Measurements from ENCODE around the gene DMRT3. TPM values are rescaled to one million over a fixed set of nuclear protein-coding genes. Genes with fewer than 3 reads are reported as not detected.

DMRT3 gene
- total and polyA plus RNA-seq, 9 of the 15 experiments (the other 6 are each of a cell fraction or from before 2014, with no cell fraction given), result not detected

DNA sequence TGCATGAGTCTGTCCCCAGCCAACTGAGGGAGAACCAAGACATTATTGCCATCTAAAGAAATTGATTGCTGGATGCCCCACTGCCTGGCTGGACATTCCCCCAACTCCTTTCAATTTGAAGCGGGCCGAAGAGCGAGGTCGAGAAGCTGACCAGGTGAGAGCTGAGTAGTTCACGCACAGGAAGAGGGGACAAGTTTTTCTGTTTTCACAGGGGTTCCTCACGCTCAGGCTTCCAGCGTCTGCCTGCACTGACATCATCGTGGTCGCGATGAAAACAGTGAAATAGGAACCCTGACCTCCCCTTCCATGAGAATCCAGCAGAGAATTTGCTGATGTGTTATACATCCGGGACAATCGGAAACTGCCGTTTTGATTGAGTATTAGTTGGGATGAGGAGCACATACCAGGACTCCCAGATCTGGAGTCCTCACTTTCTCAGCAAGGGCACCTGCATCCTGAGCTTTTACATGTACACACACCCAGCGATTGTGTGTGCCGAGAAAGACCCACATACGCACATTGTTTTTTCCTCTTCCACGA, 3.1 kb upstream of the DMRT3 start:
- WGBS (ENCODE audit: insufficient coverage, low coverage, missing lambda C conversion rate), result under 1% methylated on average over 12 of the region's 17 CpGs
- H3K4me2 ChIP-seq (ENCODE audit: insufficient read depth, low read length), result no peak overlapping the region
- peaks cover 0 to 34% of the 10 kb centered on the region in 2 experiments; a peak in 2 of 5 replicates for H3K27me3 ChIP-seq (ENCODE audit: control insufficient read depth in 2 of 2, insufficient read depth in 2 of 2, low read length in 2 of 2)
- intact Hi-C loops (cut with micrococcal nuclease), result no loop called here
- H3K9me3 ChIP-seq (replicated peaks; ENCODE audit: control insufficient read depth, insufficient read depth, low read depth, low read length), result no peaks in the 10 kb centered on the region
- H3K9ac ChIP-seq (ENCODE audit: insufficient read depth in 1 of 2, low read depth in 2 of 2, low read length in 2 of 2), result no peak overlapping the region
- no TSS peak for BruUV-seq (replicated peaks)
- ChIA-PET CTCF (ENCODE audit: low intra/inter-chr PET ratio) (no interaction called here), POLR2A (no interaction called here)
- H4K20me1 ChIP-seq (replicated peaks; ENCODE audit: control insufficient read depth, insufficient read depth, low read length), result no peaks in the 10 kb centered on the region
- H3K4me1 ChIP-seq (replicated peaks in 1 of 2; ENCODE audit: control insufficient read depth in 2 of 2, insufficient read depth in 2 of 2, low read length in 2 of 2), result no peaks in the 10 kb centered on the region; a peak in 1 of 5 replicates
- in situ Hi-C loops (cut with MboI), result no loop called here
- no peak overlapping the region for H3K27ac ChIP-seq (ENCODE audit: extremely low read depth, low read depth, low read length)
- H3K36me3 ChIP-seq (ENCODE audit: control insufficient read depth, insufficient read depth, low read length), result no peaks in the 10 kb centered on the region
- DNase-seq (ENCODE audit: extremely low read depth in 1 of 4, low spot score in 3 of 4) (no peak), FAIRE-seq (no peak), ATAC-seq (no peak)
- TF ChIP-seq ERF (CRISPR knock-in tag; IDR thresholded peaks at IDR 0.05) (no peak), ZNF695 (CRISPR knock-in tag; IDR thresholded peaks at IDR 0.05) (no peak), RBM34 (IDR thresholded peaks at IDR 0.05; ENCODE audit: borderline replicate concordance, insufficient read depth, low read length) (no peak), CHCHD3 (CRISPR knock-in tag; IDR thresholded peaks at IDR 0.05) (no peak), ELF1 (tag; IDR thresholded peaks at IDR 0.05) (no peak), POLR2G (IDR thresholded peaks at IDR 0.05; ENCODE audit: low read depth, low read length) (no peak), ZFP30 (CRISPR knock-in tag; IDR thresholded peaks at IDR 0.05; ENCODE audit: borderline replicate concordance) (no peak)
- TF ChIP-seq, protein P1, sequence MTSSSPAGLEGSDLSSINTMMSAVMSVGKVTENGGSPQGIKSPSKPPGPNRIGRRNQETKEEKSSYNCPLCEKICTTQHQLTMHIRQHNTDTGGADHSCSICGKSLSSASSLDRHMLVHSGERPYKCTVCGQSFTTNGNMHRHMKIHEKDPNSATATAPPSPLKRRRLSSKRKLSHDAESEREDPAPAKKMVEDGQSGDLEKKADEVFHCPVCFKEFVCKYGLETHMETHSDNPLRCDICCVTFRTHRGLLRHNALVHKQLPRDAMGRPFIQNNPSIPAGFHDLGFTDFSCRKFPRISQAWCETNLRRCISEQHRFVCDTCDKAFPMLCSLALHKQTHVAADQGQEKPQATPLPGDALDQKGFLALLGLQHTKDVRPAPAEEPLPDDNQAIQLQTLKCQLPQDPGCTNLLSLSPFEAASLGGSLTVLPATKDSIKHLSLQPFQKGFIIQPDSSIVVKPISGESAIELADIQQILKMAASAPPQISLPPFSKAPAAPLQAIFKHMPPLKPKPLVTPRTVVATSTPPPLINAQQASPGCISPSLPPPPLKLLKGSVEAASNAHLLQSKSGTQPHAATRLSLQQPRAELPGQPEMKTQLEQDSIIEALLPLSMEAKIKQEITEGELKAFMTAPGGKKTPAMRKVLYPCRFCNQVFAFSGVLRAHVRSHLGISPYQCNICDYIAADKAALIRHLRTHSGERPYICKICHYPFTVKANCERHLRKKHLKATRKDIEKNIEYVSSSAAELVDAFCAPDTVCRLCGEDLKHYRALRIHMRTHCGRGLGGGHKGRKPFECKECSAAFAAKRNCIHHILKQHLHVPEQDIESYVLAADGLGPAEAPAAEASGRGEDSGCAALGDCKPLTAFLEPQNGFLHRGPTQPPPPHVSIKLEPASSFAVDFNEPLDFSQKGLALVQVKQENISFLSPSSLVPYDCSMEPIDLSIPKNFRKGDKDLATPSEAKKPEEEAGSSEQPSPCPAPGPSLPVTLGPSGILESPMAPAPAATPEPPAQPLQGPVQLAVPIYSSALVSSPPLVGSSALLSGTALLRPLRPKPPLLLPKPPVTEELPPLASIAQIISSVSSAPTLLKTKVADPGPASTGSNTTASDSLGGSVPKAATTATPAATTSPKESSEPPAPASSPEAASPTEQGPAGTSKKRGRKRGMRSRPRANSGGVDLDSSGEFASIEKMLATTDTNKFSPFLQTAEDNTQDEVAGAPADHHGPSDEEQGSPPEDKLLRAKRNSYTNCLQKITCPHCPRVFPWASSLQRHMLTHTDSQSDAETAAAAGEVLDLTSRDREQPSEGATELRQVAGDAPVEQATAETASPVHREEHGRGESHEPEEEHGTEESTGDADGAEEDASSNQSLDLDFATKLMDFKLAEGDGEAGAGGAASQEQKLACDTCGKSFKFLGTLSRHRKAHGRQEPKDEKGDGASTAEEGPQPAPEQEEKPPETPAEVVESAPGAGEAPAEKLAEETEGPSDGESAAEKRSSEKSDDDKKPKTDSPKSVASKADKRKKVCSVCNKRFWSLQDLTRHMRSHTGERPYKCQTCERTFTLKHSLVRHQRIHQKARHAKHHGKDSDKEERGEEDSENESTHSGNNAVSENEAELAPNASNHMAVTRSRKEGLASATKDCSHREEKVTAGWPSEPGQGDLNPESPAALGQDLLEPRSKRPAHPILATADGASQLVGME (CRISPR knock-in tag; IDR thresholded peaks at IDR 0.05), result no peak
- H3K9me1 ChIP-seq (ENCODE audit: control insufficient read depth, insufficient read depth, low read length), result no peaks in the 10 kb centered on the region
- no peak overlapping the region for H2AFZ ChIP-seq (ENCODE audit: low read depth, low read length)
- no peaks in the 10 kb centered on the region for H3K79me2 ChIP-seq (ENCODE audit: control insufficient read depth, insufficient read depth, low read length)
- no peak overlapping the region for H3K4me3 ChIP-seq

All from K562 (cell line).